OCI-LY3 (cell line): ENCODE data around the gene C16orf92.
A peak's percentile ranks its signal among the peaks of the same experiment; 100 is the strongest.

ENCODE experiments used
- EZH2phosphoT487 ChIP-seq: fragments of 200-600 bp; shearing (Covaris generic); IDR thresholded peaks from 2 replicates; pipeline ENCODE4 v1.6.1; 2018; ENCODE audit warnings: antibody characterized with exemption, mixed run types, low read depth
- TF ChIP-seq, protein P1 (sequence below): fragments of 200-600, 300-600 bp; sonication (generic); IDR thresholded peaks from 2 replicates; pipeline ENCODE4 v1.5.1; 2014; ENCODE audit warnings: antibody characterized with exemption, low read length, low read depth

- TF ChIP-seq EZH2phosphoT487, result no peak
- TF ChIP-seq, protein P1, sequence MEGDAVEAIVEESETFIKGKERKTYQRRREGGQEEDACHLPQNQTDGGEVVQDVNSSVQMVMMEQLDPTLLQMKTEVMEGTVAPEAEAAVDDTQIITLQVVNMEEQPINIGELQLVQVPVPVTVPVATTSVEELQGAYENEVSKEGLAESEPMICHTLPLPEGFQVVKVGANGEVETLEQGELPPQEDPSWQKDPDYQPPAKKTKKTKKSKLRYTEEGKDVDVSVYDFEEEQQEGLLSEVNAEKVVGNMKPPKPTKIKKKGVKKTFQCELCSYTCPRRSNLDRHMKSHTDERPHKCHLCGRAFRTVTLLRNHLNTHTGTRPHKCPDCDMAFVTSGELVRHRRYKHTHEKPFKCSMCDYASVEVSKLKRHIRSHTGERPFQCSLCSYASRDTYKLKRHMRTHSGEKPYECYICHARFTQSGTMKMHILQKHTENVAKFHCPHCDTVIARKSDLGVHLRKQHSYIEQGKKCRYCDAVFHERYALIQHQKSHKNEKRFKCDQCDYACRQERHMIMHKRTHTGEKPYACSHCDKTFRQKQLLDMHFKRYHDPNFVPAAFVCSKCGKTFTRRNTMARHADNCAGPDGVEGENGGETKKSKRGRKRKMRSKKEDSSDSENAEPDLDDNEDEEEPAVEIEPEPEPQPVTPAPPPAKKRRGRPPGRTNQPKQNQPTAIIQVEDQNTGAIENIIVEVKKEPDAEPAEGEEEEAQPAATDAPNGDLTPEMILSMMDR, result peak; percentile 65
These were observed 32.1 kb downstream of the C16orf92 start for GRCh38 chr16:30054959-30055553.
